ENCODE data around the gene ROR1.
A peak's percentile ranks its signal among the peaks of the same experiment; 100 is the strongest.

ROR1 gene

GRCh38 chr1:63871463-63871862 lies 97.6 kb downstream of the ROR1 start:
- DNase-seq (ENCODE audit: low read depth) = no peak
- H3K4me3 ChIP-seq (ENCODE audit: low read depth, low read length) = no peak overlapping the region
- no peak for TF ChIP-seq CTCF (conservative IDR thresholded peaks at IDR 0.05; ENCODE audit: low read depth, low read length)

GRCh38 chr1:63873751-63874150 lies 99.9 kb downstream of the ROR1 start:
- no peak overlapping the region for H3K4me3 ChIP-seq (ENCODE audit: low read depth, low read length)
- DNase-seq (ENCODE audit: low read depth) = peak; percentile 84
- TF ChIP-seq CTCF (conservative IDR thresholded peaks at IDR 0.05; ENCODE audit: low read depth, low read length) = peak; percentile 22

GRCh38 chr1:63874278-63874880 lies 100.6 kb downstream of the ROR1 start:
- no peak overlapping the region for H3K4me3 ChIP-seq (ENCODE audit: low read depth, low read length)
- TF ChIP-seq CTCF (conservative IDR thresholded peaks at IDR 0.05; ENCODE audit: low read depth, low read length) = peak; percentile 4

GRCh38 chr1:63875636-63876035 lies 101.8 kb downstream of the ROR1 start:
- no peak overlapping the region for H3K4me3 ChIP-seq (ENCODE audit: low read depth, low read length)
- no peak for TF ChIP-seq CTCF (conservative IDR thresholded peaks at IDR 0.05; ENCODE audit: low read depth, low read length)
- no peak for DNase-seq (ENCODE audit: low read depth)

More at GRCh38 chr1:63874278-63874880, 100.6 kb downstream of the ROR1 start:
- DNase-seq (ENCODE audit: low read depth) = no peak

GRCh38 chr1:63877021-63877767 lies 103.4 kb downstream of the ROR1 start:
- no peak overlapping the region for H3K4me3 ChIP-seq (ENCODE audit: low read depth, low read length)
- TF ChIP-seq CTCF (conservative IDR thresholded peaks at IDR 0.05; ENCODE audit: low read depth, low read length) = no peak
- peak; percentile 29 for DNase-seq (ENCODE audit: low read depth)

GRCh38 chr1:63877816-63878215 lies 104.0 kb downstream of the ROR1 start:
- H3K4me3 ChIP-seq (ENCODE audit: low read depth, low read length) = no peak overlapping the region
- no peak for TF ChIP-seq CTCF (conservative IDR thresholded peaks at IDR 0.05; ENCODE audit: low read depth, low read length)
- DNase-seq (ENCODE audit: low read depth) = peak; percentile 77

- peak; percentile 66 for DNase-seq (ENCODE audit: low read depth)
- TF ChIP-seq CTCF (conservative IDR thresholded peaks at IDR 0.05; ENCODE audit: low read depth, low read length) = no peak
- no peak overlapping the region for H3K4me3 ChIP-seq (ENCODE audit: low read depth, low read length)
Measured at GRCh38 chr1:63878932-63879331, 105.1 kb downstream of the ROR1 start.

All from choroid plexus epithelial cell (primary cell).